RWPE2 (cell line): ENCODE measurements around the gene ANK2.

Experiments
- ATAC-seq: fragments of 200-7000 bp; cut with Tn5 transposase; 3 replicates; pipeline ENCODE4 v1.9.1; 2021; ENCODE audit warnings: low read depth
- DNase-seq: peaks from one replicate; pipeline ENCODE4 v3.0.0-alpha.2; 2020; ENCODE audit warnings: low spot score
- H3K27ac ChIP-seq: fragments of 450-650 bp; 2 replicates; pipeline ENCODE4 v1.5.1; 2017; ENCODE audit warnings: mild to moderate bottlenecking; ENCODE audit not compliant: poor library complexity, severe bottlenecking
- H3K27me3 ChIP-seq: fragments of 250-450 bp; sonication (Bioruptor Pico); 2 replicates; pipeline ENCODE4 v1.5.1; 2021; ENCODE audit warnings: mild to moderate bottlenecking, moderate library complexity; ENCODE audit not compliant: insufficient read depth, poor library complexity, severe bottlenecking
- H3K36me3 ChIP-seq: fragments of 250-450 bp; sonication (Bioruptor Pico); 2 replicates; pipeline ENCODE4 v1.5.1; 2020; ENCODE audit warnings: low read depth, mild to moderate bottlenecking, moderate library complexity
- H3K4me1 ChIP-seq: fragments of 250-450 bp; sonication (Bioruptor Pico); 2 replicates; pipeline ENCODE4 v1.5.1; 2021; ENCODE audit warnings: mild to moderate bottlenecking, moderate library complexity; ENCODE audit not compliant: insufficient read depth, poor library complexity, severe bottlenecking
- H3K4me3 ChIP-seq: fragments of 250-450 bp; sonication (Bioruptor Pico); 2 replicates; pipeline ENCODE4 v1.5.1; 2021; ENCODE audit warnings: mild to moderate bottlenecking, moderate library complexity; ENCODE audit not compliant: severe bottlenecking
- H3K9me3 ChIP-seq: fragments of 250-450 bp; sonication (Bioruptor Pico); 2 replicates; pipeline ENCODE4 v1.5.1; 2021; ENCODE audit warnings: mild to moderate bottlenecking, moderate library complexity; ENCODE audit not compliant: severe bottlenecking
- CTCF ChIP-seq: fragments of 450-650 bp; IDR thresholded peaks from one replicate; pipeline ENCODE4 v1.5.1; 2017; ENCODE audit warnings: mild to moderate bottlenecking, moderate library complexity; ENCODE audit not compliant: poor library complexity, severe bottlenecking

Gene ANK2

GRCh38 chr4:113026556-113026955 is 22.9 kb upstream of the ANK2 start:
- Histone ChIP-seq H3K36me3 (no peaks in the 10 kb centered on the region), H3K4me3 (no peak overlapping the region), H3K9me3 (no peaks in the 10 kb centered on the region), H3K27ac (no peak overlapping the region), H3K27me3 (no peaks in the 10 kb centered on the region), H3K4me1 (no peaks in the 10 kb centered on the region)
- no peak for ATAC-seq
- no peak for TF ChIP-seq CTCF
- DNase-seq, result no peak

- Histone ChIP-seq H3K27me3 (no peaks in the 10 kb centered on the region), H3K4me3 (no peak overlapping the region), H3K36me3 (no peaks in the 10 kb centered on the region), H3K4me1 (no peaks in the 10 kb centered on the region), H3K9me3 (no peaks in the 10 kb centered on the region), H3K27ac (no peak overlapping the region)
- DNase-seq, result no peak
- no peak for TF ChIP-seq CTCF
- no peak for ATAC-seq
These were observed 21.4 kb upstream of the ANK2 start for GRCh38 chr4:113028074-113028473.

GRCh38 chr4:113031212-113031611 is 18.2 kb upstream of the ANK2 start:
- Histone ChIP-seq H3K4me1 (no peaks in the 10 kb centered on the region), H3K27ac (no peak overlapping the region), H3K36me3 (no peaks in the 10 kb centered on the region), H3K4me3 (no peak overlapping the region), H3K27me3 (no peaks in the 10 kb centered on the region), H3K9me3 (no peaks in the 10 kb centered on the region)
- no peak for DNase-seq
- no peak for TF ChIP-seq CTCF
- ATAC-seq, result no peak

GRCh38 chr4:113040793-113041192 is 8.7 kb upstream of the ANK2 start:
- no peaks in the 10 kb centered on the region for H3K9me3 ChIP-seq
- H3K4me3 ChIP-seq, result no peak overlapping the region
- H3K36me3 ChIP-seq, result no peaks in the 10 kb centered on the region
- no peak overlapping the region for H3K27ac ChIP-seq
- ATAC-seq, result no peak
- H3K27me3 ChIP-seq, result no peaks in the 10 kb centered on the region
- DNase-seq, result no peak
- TF ChIP-seq CTCF, result no peak
- no peaks in the 10 kb centered on the region for H3K4me1 ChIP-seq

- Histone ChIP-seq H3K4me3 (no peak overlapping the region), H3K4me1 (no peaks in the 10 kb centered on the region), H3K36me3 (no peaks in the 10 kb centered on the region), H3K27me3 (no peaks in the 10 kb centered on the region), H3K9me3 (no peaks in the 10 kb centered on the region), H3K27ac (no peak overlapping the region)
- ATAC-seq (no peak), DNase-seq (no peak)
- no peak for TF ChIP-seq CTCF
These were observed 7.0 kb upstream of the ANK2 start for GRCh38 chr4:113042502-113042901.
